Fibroblast of pulmonary artery (primary cell): ENCODE measurements around the gene ATP1A4.

ENCODE experiments used
- DNase-seq: peaks from one replicate; pipeline ENCODE4 v3.0.0-alpha.2; 2010; ENCODE audit warnings: low read depth
- H3K4me3 ChIP-seq: replicated peaks from 2 replicates; pipeline ENCODE4 v1.5.1; 2011; ENCODE audit warnings: low read depth, mild to moderate bottlenecking, control low read depth, low read length, moderate library complexity
- CTCF ChIP-seq: IDR thresholded peaks from 2 replicates; pipeline ENCODE4 v1.5.1; 2011; ENCODE audit warnings: mild to moderate bottlenecking, control low read depth, low read length, inconsistent platforms; ENCODE audit errors: missing control alignments

ATP1A4 gene

GRCh38 chr1:160156361-160156760, 5.0 kb downstream of the ATP1A4 start:
- H3K4me3 ChIP-seq: no peak overlapping the region
- TF ChIP-seq CTCF: no peak
- DNase-seq: no peak

- H3K4me3 ChIP-seq: no peak overlapping the region
- no peak for TF ChIP-seq CTCF
- no peak for DNase-seq
Measured at GRCh38 chr1:160157174-160157573, 5.8 kb downstream of the ATP1A4 start.

GRCh38 chr1:160158031-160158430, 6.6 kb downstream of the ATP1A4 start:
- DNase-seq: no peak
- no peak overlapping the region for H3K4me3 ChIP-seq
- no peak for TF ChIP-seq CTCF

GRCh38 chr1:160158534-160158933, 7.1 kb downstream of the ATP1A4 start:
- TF ChIP-seq CTCF: no peak
- no peak for DNase-seq
- H3K4me3 ChIP-seq: no peak overlapping the region

GRCh38 chr1:160159846-160160245, 8.4 kb downstream of the ATP1A4 start:
- no peak for DNase-seq
- TF ChIP-seq CTCF: no peak
- H3K4me3 ChIP-seq: no peak overlapping the region

- DNase-seq: peak; percentile 40
- no peak overlapping the region for H3K4me3 ChIP-seq
- peak; percentile 49 for TF ChIP-seq CTCF
Measured at GRCh38 chr1:160161965-160162705, 10.7 kb downstream of the ATP1A4 start.

GRCh38 chr1:160162931-160163330, 11.5 kb downstream of the ATP1A4 start:
- H3K4me3 ChIP-seq: no peak overlapping the region
- DNase-seq: no peak
- no peak for TF ChIP-seq CTCF
